Measurements from ENCODE around the gene PSD4.

DNA sequence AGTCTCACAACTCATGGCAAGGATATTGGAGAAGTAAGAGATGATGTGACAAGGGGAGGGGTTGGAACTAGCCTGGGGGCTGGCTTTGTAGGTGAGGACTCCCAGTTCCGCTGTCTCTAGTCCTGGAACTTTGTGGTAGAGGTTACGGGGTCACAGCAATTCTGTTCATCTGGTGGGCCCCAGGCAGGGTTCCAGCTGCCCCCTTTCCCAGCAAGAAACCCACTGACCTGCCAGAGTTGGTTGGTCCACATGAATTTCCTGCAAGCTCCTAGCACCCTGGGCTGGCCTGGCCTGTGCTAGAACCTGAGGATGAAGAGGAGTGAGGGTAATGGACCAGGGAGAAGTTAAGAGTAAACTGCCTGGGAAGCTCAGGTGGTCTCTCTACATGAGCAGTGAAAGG, 41.3 kb downstream of the PSD4 start:
- no peak for TF ChIP-seq EP300 (IDR thresholded peaks at IDR 0.05)
- TF ChIP-seq, protein P1, sequence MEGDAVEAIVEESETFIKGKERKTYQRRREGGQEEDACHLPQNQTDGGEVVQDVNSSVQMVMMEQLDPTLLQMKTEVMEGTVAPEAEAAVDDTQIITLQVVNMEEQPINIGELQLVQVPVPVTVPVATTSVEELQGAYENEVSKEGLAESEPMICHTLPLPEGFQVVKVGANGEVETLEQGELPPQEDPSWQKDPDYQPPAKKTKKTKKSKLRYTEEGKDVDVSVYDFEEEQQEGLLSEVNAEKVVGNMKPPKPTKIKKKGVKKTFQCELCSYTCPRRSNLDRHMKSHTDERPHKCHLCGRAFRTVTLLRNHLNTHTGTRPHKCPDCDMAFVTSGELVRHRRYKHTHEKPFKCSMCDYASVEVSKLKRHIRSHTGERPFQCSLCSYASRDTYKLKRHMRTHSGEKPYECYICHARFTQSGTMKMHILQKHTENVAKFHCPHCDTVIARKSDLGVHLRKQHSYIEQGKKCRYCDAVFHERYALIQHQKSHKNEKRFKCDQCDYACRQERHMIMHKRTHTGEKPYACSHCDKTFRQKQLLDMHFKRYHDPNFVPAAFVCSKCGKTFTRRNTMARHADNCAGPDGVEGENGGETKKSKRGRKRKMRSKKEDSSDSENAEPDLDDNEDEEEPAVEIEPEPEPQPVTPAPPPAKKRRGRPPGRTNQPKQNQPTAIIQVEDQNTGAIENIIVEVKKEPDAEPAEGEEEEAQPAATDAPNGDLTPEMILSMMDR (IDR thresholded peaks at IDR 0.05): no peak
